Measurements from ENCODE around the gene GNRH2. TPM values are rescaled to one million over a fixed set of nuclear protein-coding genes. Genes with fewer than 3 reads are reported as not detected.

The GNRH2 gene
- total RNA-seq, 4 donors from 2014 or later: not detected

GRCh38 chr20:3040086-3040485 is 3.3 kb upstream of the GNRH2 start:
- Histone ChIP-seq H3K4me3 (no peak overlapping the region), H3K36me3 (peaks cover 47 to 63% (median 56%) of the 10 kb centered on the region in 4 donors), H3K9me3 (no peaks in the 10 kb centered on the region), H3K27ac (replicated peaks in 1 of 4) (no peak overlapping the region), H3K4me1 (peaks cover 12 to 26% (median 23%) of the 10 kb centered on the region in 4 donors), H3K27me3 (no peaks in the 10 kb centered on the region)
- no peak for DNase-seq (ENCODE audit: extremely low spot score)
- WGBS: 96% methylated on average over 8 of the region's 8 CpGs
- no peak for TF ChIP-seq CTCF (IDR thresholded peaks at IDR 0.05)
- no peak for TF ChIP-seq POLR2AphosphoS5 (IDR thresholded peaks at IDR 0.05)
- TF ChIP-seq POLR2A (IDR thresholded peaks at IDR 0.05; ENCODE audit: low read depth): no peak
- TF ChIP-seq EP300 (IDR thresholded peaks at IDR 0.05): no peak
- intact Hi-C loops (cut with DNase I): no loop called here

GRCh38 chr20:3041854-3042409 is 1.5 kb upstream of the GNRH2 start:
- H3K4me3 ChIP-seq: no peak overlapping the region
- peak overlapping the region; percentile 23 to 62 (median 46) for H3K27ac ChIP-seq (replicated peaks in 1 of 4)
- intact Hi-C loops (cut with DNase I): no loop called here
- H3K9me3 ChIP-seq: no peaks in the 10 kb centered on the region
- H3K27me3 ChIP-seq: no peaks in the 10 kb centered on the region
- peaks cover 30 to 44% (median 38%) of the 10 kb centered on the region in 4 donors for H3K36me3 ChIP-seq
- peaks cover 21 to 36% (median 32%) of the 10 kb centered on the region in 4 donors for H3K4me1 ChIP-seq
- 58% methylated on average over 10 of the region's 10 CpGs for WGBS
- DNase-seq (ENCODE audit: extremely low spot score): no peak
- TF ChIP-seq POLR2AphosphoS5 (IDR thresholded peaks at IDR 0.05) (no peak), CTCF (IDR thresholded peaks at IDR 0.05) (no peak), EP300 (IDR thresholded peaks at IDR 0.05) (no peak), POLR2A (IDR thresholded peaks at IDR 0.05; ENCODE audit: low read depth) (no peak)

GRCh38 chr20:3042625-3043024 is 797 bp upstream of the GNRH2 start:
- peak overlapping the region; percentile 23 to 62 (median 46) for H3K27ac ChIP-seq (replicated peaks in 1 of 4)
- no peaks in the 10 kb centered on the region for H3K9me3 ChIP-seq
- H3K4me3 ChIP-seq: no peak overlapping the region
- no peak for DNase-seq (ENCODE audit: extremely low spot score)
- TF ChIP-seq CTCF (IDR thresholded peaks at IDR 0.05) (no peak), POLR2A (IDR thresholded peaks at IDR 0.05; ENCODE audit: low read depth) (no peak), POLR2AphosphoS5 (IDR thresholded peaks at IDR 0.05) (peak in 1 of 2 donors; percentile 25), EP300 (IDR thresholded peaks at IDR 0.05) (no peak)
- intact Hi-C loops (cut with DNase I): no loop called here
- H3K4me1 ChIP-seq: peaks cover 28 to 43% (median 39%) of the 10 kb centered on the region in 4 donors
- WGBS: 80% methylated on average over 5 of the region's 5 CpGs
- peaks cover 23 to 41% (median 33%) of the 10 kb centered on the region in 4 donors for H3K36me3 ChIP-seq
- H3K27me3 ChIP-seq: no peaks in the 10 kb centered on the region

GRCh38 chr20:3044336-3044965 is 1.0 kb downstream of the GNRH2 start:
- Histone ChIP-seq H3K4me3 (no peak overlapping the region), H3K27ac (replicated peaks in 1 of 4) (peak overlapping the region in 2 of 4 donors; percentile 94 to 95), H3K27me3 (no peaks in the 10 kb centered on the region), H3K4me1 (peaks cover 30 to 46% (median 42%) of the 10 kb centered on the region in 4 donors), H3K9me3 (no peaks in the 10 kb centered on the region), H3K36me3 (peaks cover 15 to 41% (median 33%) of the 10 kb centered on the region in 4 donors)
- WGBS: 89% methylated on average over 5 of the region's 8 CpGs
- TF ChIP-seq EP300 (IDR thresholded peaks at IDR 0.05): no peak
- TF ChIP-seq POLR2A (IDR thresholded peaks at IDR 0.05; ENCODE audit: low read depth): no peak
- intact Hi-C loops (cut with DNase I): no loop called here
- DNase-seq (ENCODE audit: extremely low spot score): no peak

- no peak for TF ChIP-seq POLR2AphosphoS5 (IDR thresholded peaks at IDR 0.05)
- peaks cover 10 to 41% (median 28%) of the 10 kb centered on the region in 4 donors for H3K36me3 ChIP-seq
- intact Hi-C loops (cut with DNase I): no loop called here
- H3K27ac ChIP-seq (replicated peaks in 1 of 4): peak overlapping the region; percentile 90 to 95 (median 92)
- peaks cover 30 to 46% (median 42%) of the 10 kb centered on the region in 4 donors for H3K4me1 ChIP-seq
- H3K27me3 ChIP-seq: no peaks in the 10 kb centered on the region
- H3K9me3 ChIP-seq: no peaks in the 10 kb centered on the region
- WGBS: 7% methylated on average over 20 of the region's 24 CpGs
- DNase-seq (ENCODE audit: extremely low spot score): peak; percentile 96
- peak overlapping the region; percentile 87 to 99 (median 92) for H3K4me3 ChIP-seq
Observed at GRCh38 chr20:3045042-3045815, 1.8 kb downstream of the GNRH2 start.

Data from esophagus muscularis mucosa (tissue), 4 donors.